Suppressor macrophage treated with lipopolysaccharide for 4 hours (primary cell): ENCODE data around the gene MYO3B.
"Not testable (repeated sequence)": the region's sequence is repeated elsewhere in the genome, so short reads cannot be mapped to it uniquely, and the experiment has no call there.

ENCODE experiments used
- DNase-seq: peaks from one replicate; pipeline ENCODE4 v3.0.0-alpha.2; 2020

MYO3B gene

GRCh38 chr2:170377500-170378207, 199.7 kb downstream of the MYO3B start:
- DNase-seq, result no peak

- DNase-seq, result no peak
Observed at GRCh38 chr2:170380267-170380666, 202.3 kb downstream of the MYO3B start.

DNA sequence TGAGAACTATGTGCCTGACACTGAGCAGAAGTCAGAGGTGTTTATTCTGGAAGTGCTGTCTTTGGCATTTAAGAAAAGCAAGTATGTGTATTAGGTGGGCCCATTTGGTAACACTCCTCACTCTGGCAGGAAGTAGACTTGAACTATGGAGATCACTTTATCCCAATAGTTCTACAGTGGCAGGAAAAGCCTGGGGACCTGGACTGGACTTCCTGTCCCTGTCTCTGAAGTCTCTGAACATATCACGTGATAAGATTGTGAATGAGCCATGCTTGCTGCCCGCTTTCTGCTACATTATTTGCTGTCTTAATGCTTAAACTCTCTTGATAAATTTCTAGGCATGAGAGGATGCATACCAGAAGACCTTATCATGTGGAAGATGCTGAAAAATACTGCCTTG, 203.7 kb downstream of the MYO3B start:
- DNase-seq, result no peak

- DNase-seq, result no peak
Observed at GRCh38 chr2:170386554-170386953, 208.6 kb downstream of the MYO3B start.

GRCh38 chr2:170391018-170391417, 213.1 kb downstream of the MYO3B start:
- no peak for DNase-seq

GRCh38 chr2:170391697-170392096, 213.8 kb downstream of the MYO3B start:
- no peak for DNase-seq

GRCh38 chr2:170393861-170394498, 216.0 kb downstream of the MYO3B start:
- DNase-seq, result no peak

DNA sequence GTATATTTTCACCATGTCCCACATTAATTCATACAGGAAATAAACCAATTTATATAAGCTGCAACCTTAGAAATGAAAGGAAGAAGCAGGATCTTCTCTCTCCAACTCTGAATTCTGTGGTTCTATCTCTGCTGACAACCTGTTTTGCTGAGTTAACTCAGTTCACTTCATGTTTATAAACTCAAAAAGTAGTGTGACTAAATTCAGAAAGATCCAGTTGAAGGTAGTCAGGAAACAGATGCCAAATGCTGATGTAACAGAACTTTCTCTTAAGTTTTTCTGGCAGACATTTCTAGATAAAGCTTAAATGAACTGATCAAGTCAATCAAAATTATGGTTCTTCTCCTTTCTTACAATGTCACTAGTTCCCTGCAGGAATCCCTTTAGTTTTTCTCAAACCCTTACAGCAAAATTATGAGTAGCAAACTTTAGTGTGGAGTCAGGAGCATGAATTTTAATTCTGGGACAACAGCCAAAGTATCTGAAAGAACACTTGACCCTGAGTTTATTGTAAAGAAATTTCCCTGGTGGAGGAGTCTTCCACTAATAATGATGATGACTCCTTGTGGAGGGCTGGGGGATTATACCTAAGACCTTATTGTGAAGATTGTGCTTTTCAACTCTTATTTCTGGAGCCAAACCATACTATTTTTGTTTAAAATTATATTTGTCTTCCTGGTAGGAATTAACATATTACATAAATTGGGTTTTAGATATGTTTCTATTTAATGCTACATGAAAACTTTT, 216.9 kb downstream of the MYO3B start:
- no peak for DNase-seq

DNA sequence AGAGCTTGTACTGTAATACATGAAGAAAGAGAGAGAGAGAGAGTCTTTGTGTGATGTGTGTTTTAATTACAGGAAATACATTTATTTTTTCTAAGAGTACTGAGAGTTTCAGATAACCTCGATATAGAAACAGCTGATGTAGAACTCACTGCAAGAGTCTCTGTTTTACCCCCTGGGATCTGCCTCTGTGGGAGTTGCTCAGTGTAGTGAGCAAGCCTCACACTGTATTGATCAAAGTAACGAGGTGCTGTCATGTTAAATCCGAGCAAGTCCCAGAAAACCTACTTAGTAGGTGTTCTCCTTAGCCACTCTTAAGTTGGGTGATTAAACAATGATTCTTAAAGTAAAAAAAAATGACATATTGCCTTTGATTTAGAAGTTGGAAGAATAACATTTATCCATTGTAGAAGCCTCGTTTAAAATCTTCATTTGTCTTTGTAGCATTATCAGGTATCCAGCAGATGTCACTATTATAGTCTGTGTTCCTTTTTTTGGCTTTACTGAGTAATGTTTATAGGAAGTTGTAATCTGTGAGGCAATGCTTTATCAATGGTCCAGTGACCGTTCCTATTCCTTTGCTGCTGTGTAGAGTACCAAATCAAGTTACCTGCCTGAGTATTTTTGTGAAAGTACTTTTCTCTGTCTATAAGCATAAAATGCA, 219.0 kb downstream of the MYO3B start:
- DNase-seq, result peak; percentile 27

DNA sequence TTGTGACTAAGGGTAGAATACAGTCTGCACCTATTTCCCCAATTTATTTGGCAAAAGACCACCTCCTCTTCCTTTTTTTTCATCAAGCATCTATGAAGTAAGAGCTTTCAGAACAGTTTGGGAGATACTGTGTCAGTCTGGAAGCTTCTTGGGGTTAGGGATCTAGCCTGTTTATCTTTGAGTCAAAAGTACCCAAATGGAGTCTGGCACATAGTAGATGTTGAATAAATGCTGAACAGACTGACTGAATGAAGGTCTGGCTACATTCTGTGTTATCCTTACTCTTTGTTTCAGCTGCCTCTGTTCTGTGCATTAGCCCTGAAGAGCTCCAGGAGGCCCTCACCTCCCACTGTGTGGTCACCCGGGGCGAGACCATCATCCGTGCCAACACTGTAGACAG, 223.2 kb downstream of the MYO3B start:
- DNase-seq, result no peak

DNA sequence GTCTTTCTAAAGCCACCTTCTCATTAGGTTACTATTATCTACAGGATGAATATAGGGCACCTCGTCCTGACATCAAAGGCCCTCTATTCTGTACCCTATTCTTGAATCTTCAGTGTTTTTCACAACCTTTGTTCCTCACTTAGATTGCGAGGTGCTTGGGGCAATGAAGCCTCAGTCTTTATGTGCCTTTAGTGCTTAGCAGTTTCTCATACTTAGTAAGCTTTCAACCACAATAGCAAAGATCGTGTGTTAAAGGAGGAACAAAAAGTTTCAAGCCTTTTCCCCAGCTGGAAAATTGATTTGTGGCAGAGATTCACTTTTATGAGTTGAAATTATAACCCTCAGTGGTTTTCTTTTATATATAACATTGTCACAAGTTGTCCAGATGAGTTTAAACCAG, 226.9 kb downstream of the MYO3B start:
- peak; percentile 22 for DNase-seq

GRCh38 chr2:170405326-170405725, 227.4 kb downstream of the MYO3B start:
- peak; percentile 12 for DNase-seq

- DNase-seq, result peak; percentile 33
Observed at GRCh38 chr2:170408461-170409163, 230.7 kb downstream of the MYO3B start.

DNA sequence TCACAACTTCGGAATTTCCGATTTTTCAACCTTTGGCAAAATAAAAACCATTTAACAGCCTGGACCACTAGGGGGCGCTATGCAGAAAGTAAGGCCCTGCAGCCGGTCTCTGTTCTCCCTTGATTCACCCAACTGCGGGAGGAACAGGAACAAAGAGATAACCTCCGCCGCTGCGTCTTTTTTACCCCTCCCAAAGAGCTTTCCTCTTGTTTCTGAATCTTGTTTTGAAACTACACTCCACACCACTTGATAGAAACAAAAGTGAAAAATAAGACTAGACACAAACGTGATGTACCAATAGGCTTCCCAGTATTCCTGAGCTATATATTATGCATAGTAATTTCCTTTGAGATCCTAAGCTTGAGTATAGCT, 231.2 kb downstream of the MYO3B start:
- DNase-seq, result peak; percentile 86

GRCh38 chr2:170411660-170412059, 233.7 kb downstream of the MYO3B start:
- DNase-seq, result no peak

- DNase-seq, result no peak
Observed at GRCh38 chr2:170420961-170421687, 243.2 kb downstream of the MYO3B start.

GRCh38 chr2:170423919-170424318, 246.0 kb downstream of the MYO3B start:
- no peak for DNase-seq

- DNase-seq, result peak; percentile 24
Observed at GRCh38 chr2:170425281-170425751, 247.4 kb downstream of the MYO3B start.

DNA sequence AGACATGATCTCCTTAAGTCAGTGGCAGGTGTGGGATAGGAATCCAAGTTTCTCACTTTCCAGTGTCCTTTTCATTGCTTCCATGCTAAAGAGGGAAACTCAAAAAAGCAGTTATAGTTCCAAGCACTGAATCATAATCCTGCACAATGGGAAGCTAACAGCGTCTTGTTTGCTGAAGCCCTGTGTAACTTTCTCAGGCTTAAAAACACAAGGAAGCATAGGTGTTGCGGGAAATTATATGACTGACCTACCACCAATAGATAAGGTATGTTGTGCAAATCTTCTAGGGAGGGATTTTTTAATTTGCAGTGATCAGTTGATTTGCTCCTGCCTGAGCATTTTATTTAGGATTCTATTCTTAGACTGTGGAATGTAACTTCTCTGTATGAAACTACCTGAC, 250.9 kb downstream of the MYO3B start:
- DNase-seq, result no peak

GRCh38 chr2:170432823-170433222, 254.9 kb downstream of the MYO3B start:
- DNase-seq, result no peak

DNA sequence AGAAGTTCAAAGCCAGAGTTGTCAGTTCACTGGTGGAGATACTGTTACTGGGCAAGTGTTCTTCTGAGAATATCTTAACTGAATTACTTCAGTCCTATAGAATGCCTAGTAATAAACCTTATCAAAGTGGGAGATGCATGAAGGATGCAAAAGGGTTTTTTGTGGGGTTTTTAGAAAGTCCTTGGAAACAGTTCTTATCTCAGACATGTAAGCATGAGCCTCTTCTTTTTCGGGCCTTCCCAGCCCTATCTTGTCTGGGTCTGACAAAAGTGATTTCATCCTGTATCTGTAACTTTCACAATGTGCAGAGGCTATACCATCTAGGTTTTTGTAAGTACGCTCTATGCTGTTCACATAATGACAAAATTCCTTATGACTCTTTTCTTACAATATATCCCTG, 255.5 kb downstream of the MYO3B start:
- DNase-seq, result no peak

DNA sequence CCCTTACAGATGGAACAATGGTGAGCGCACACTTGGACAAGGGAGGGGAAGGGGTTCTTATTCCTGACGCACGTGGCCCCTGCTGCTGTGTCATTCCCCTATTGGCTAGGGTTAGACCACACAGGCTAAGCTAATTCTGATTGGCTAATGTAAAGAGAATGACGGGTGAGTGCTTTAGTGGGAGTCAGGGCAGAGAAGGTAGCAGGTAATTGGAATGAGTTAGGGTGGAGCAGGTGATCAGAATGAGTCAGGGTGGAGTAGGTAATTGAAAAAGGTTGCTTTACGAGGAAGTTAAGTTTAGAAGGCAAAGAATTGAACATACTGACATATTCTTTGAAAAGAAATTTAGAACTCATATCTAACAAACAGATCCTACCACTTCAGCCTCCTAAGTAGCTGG, 256.4 kb downstream of the MYO3B start:
- not testable (repeated sequence) for DNase-seq
